Measurements from ENCODE around the gene SMIM7. TPM values are rescaled to one million over a fixed set of nuclear protein-coding genes. Genes with fewer than 3 reads are reported as not detected.

Gene SMIM7
- total RNA-seq, 1 donor from 2014 or later: 41.6 TPM

DNA sequence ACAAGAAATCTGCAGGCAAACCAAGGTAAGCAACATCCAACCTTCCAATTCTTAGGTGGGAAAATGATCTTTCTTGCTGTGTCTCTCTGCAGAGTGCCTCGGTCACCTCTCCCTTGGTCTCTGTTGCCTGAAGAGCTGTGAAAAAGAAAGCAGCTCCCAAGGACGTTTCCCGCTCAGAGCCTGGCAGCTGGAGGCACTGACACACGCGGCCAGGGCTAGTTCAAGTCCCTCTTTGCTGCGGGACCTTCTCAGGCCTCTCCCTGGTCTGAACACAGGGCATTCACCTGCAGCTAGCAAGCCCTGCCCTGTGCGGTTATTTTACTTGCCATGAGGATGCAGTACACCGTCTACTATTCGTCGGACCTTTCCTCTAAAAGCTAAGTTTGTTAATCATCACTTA, 35.7 kb downstream of the SMIM7 start:
- FAIRE-seq (no peak), DNase-seq (ENCODE audit: low spot score in 2 of 2) (no peak)

DNA sequence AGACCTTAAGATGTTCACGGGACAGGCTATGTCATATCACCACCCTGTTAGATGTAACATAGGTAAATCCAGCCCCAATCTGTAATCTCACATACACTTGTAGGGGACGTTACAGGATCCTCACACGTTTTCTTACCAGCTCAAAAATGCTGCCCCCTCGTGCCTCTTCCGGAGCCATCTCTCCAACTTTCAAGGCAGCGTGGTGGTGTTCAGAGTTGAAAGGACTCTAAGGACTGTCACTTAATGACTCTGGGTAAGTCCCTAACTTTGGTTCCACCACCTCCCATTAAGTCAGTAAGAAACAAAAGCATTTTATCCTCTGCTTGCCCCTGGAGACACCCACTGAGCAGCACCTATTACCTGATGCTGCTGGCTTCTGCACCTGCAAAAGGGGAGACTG, 36.4 kb downstream of the SMIM7 start:
- no peak for FAIRE-seq
- DNase-seq (ENCODE audit: low spot score in 2 of 2): no peak

DNA sequence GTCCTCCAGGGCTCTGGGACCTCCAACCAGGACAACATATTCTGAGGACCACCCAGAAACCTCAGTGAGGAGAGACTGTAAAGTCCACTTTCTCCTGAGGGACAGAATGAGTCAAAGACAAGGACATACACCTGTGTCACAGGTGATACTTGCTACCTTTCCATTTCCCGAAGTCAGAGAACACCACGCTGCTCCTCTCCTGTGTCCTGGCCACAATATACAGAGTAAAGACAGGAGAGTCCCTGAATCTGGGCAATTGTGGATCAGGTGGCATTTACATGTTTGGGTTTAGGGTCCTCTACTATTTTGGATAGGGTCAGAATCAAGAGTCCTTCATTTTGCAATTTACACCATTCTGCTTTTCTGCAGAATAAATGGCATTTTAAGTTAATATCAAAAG, 36.9 kb downstream of the SMIM7 start:
- no peak for FAIRE-seq
- no peak for DNase-seq (ENCODE audit: low spot score in 2 of 2)

DNA sequence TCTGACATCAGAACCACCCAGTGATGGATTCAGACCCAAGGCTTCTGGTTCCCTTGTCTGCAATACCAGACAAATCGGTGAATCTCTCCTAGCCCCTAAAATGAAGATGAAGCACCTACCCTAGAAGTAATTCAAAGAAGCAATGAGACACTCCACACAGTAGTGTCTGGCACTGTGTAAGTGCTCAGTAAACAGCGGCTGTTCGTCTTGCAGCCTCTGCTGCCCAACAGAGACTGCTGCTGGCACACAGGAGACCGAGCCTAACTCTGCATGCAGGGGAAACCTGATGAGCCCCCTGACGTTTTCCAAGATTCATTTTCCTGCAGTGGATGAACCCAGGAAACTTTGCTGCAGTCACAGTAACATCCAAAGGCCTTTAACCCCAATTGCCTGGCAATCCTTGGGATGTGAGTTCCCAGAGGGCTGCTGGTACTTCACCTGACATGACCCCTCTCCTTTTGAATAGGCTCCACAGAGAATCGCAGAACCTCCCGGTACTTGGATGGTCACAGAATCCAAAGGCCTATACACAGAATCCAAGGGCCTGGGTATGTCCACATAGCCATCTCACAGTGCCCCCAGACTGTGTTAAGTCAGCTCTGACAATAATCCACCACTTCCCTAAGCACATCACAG, 38.7 kb downstream of the SMIM7 start:
- DNase-seq (ENCODE audit: low spot score in 2 of 2) (no peak), FAIRE-seq (no peak)

DNA sequence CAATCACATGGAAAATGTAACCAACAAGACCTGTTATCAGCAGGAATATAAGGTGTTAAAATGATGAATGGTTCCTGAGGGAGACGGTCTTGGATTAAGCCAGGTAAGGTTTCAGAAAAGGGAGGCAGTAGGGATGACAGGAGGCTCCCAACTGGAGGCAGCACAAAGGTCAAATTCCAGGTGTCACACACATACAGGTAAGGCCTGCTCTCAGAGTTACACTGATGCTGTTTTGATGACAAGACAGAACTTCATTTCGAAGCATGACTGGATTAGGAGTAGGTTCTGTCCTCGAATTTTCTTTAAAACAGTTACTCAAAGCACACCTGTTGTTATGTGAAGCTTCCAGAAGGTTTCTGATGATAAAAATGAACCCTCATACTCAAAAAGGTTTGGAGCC, 39.4 kb downstream of the SMIM7 start:
- DNase-seq (ENCODE audit: low spot score in 2 of 2) (no peak), FAIRE-seq (no peak)

DNA sequence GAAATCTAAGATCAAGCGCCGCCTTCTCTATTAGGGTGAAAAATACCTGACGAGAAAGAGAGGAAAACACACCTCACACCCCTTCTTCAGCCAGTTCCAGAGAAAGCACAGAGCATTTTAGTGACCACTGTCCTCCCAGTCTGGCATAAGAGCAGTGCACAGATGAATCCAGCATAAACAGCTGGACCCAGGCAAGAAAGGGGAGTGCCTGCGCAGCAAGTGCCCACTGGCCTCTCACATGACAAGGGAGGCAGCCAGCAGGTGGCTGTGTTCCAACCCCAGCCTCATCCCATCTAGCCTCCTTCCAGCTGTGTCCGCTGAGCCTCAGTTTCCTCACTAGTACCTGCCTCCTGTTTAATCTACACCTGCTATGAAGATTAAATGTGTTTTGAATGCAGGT, 39.9 kb downstream of the SMIM7 start:
- no peak for DNase-seq (ENCODE audit: low spot score in 2 of 2)

DNA sequence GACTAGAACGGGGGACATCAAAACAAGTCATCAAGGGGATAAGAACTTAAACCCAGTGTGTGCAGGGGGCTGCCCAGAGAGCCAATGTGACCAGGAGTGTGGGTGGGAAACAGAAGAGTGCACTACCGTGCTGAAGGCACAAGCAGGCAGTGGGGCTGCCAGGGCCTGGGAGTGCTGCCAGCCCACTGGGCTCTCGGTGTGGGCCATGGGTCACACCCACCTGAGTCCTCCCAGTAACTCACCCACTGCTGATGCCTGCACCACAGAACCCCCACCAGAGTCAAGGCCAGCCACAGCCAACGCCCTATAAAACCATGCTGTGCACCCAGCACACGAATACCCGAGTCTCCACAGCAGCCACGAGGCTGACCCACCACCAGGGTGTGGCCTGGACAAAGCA, 40.5 kb downstream of the SMIM7 start:
- no peak for FAIRE-seq

More for the DNA sequence above, 39.9 kb downstream of the SMIM7 start:
- FAIRE-seq: no peak

DNA sequence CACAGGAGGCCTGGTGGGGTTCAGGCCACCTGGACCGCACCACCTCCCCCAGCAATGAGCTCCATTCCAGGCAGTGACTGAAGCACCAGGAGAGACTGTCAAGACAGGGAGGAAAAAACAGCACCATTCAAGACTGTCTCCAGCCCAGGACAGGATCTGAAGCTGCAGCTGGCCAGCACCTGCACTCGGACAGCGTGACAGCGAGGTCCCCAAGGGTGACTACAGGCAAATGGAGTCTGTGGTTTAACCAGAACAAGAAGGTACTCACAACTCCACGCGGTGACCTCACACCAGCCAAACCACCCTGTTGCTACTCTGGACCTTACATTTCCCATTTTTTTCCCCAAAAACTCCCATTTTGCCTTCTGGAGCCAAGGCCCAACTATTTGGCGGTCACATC, 41.7 kb downstream of the SMIM7 start:
- FAIRE-seq (no peak), DNase-seq (ENCODE audit: low spot score in 2 of 2) (no peak)

More for the DNA sequence above, 40.5 kb downstream of the SMIM7 start:
- DNase-seq (ENCODE audit: low spot score in 2 of 2): no peak

DNA sequence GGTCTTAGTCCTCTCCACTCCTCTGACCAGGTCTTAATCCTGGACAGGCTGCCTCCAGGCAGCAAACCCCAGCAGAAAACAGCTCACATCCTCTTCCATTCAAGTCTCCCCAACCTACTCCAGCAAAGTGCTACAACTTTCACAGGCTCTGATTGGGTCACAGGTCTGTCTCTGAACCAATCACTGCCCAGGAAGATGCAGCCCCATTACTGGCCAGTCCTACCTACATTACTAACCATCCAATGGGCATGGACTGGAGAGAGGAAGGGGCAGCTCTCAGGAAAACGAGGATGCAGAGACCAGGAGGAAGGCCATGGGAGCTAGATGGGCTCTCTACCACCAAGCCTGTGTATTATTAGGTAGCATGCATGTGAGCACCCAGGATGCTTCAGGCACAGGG, 44.1 kb downstream of the SMIM7 start:
- DNase-seq (ENCODE audit: low spot score in 2 of 2) (no peak), FAIRE-seq (no peak)

DNA sequence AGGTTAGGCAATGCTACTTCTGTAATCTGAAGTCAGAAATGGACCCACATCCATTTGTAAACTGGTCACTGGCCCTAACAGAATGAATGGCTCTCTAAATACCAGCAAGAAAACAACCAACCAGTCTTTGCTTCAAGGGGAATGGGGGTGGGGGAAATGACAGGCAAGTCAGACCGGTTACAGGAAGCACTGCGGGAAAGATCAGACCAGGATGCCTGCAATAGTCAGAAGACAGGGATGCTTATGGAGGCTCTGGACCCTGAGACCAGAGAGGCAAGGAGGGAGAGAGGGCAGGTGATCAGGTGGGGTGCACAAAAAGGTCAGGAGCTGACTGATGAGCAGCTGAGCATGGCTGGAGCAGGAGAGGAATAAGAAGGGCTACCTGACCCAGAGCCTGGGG, 45.0 kb downstream of the SMIM7 start:
- FAIRE-seq: no peak
- DNase-seq (ENCODE audit: low spot score in 2 of 2): no peak

DNA sequence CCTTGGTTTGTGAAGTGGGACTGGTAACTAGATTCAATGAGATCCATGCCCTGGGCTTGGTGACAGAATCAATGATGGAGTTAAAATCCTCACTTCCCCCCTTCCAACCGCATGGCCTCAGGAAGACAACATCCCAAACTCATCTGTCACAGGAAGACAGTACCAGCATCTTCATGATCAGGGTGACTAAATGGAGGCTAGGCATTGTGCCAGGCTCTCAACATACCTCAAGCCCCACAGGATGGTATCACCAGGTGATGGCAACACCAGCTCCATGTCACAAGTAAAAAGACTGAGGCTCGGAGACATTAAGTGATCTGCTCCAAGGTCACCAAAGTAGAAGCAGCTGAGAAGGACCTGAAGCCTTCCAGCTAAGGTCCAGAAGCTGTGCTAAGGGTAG, 46.1 kb downstream of the SMIM7 start:
- FAIRE-seq (no peak), DNase-seq (ENCODE audit: low spot score in 2 of 2) (no peak)

DNA sequence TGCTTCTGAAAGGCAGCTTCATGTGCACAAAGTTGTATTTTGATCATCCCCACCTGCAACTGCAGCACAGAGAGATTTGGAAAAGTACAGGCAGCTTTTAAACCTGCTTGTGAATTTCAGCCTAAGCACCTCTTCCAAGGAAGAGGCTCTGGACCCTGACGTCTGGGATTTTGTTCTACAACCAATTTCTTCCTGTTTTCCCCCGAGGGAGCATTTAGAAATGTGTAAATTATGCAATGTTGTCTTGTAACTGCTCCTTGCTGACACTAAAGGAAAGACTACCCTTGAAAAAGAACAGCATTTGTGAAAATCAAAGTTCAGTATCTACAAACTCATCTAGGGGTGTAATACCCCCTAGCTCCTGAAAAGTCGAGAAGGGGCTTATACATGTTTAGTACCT, 47.3 kb downstream of the SMIM7 start:
- FAIRE-seq (no peak), DNase-seq (ENCODE audit: low spot score in 2 of 2) (no peak)

DNA sequence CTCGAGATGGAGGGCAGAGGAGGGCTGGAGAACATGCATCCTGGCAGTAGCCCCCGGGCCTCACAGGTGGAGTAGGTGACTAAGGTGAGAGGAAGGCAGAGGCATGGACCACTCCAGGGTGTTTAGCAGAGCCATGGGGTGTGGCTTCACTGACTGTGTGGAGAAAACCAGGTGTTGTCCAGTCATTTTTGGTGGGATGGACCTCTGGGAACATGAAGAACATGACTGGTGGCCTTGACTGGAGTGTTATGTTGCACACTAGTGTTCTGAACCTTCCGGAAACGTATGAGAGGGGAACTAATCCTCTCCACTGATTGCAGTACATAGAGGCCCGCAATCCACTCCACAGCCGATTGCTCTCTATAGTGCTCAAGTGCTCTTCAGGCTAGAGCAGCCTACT, 48.8 kb downstream of the SMIM7 start:
- no peak for FAIRE-seq
- DNase-seq (ENCODE audit: low spot score in 2 of 2): no peak

DNA sequence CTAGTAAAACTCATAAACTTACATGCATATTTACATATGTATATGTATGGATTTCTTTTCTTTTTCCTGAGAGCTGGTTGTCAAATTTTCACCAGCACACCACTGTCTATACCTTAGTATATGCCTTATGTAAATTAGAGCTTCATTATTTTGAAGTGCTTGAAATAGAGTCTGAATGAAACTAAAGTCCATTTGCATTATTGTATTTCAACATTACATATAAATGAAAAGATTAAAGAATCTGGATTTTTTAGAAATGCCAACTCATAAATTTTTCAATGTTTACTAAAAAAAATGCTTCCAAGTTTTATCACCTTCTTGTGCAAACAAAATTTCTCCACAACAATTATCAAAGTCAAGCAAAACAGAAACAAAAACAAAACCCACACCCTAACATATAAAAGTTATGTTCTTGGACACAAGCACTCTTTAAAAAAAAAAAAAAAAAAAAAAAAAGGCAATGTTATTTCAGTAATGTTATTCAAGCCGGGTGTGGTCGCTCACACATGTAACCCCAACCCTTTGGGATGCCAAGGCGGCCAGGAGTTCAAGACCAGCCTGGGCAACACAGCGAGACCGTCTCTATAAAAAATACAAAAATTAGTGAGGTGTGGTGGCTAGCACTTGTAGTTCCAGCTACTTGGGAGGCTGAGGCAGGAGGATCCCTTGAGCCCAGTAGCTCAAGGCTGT, 50.3 kb downstream of the SMIM7 start:
- DNase-seq (ENCODE audit: low spot score in 2 of 2) (no peak), FAIRE-seq (no peak)

DNA sequence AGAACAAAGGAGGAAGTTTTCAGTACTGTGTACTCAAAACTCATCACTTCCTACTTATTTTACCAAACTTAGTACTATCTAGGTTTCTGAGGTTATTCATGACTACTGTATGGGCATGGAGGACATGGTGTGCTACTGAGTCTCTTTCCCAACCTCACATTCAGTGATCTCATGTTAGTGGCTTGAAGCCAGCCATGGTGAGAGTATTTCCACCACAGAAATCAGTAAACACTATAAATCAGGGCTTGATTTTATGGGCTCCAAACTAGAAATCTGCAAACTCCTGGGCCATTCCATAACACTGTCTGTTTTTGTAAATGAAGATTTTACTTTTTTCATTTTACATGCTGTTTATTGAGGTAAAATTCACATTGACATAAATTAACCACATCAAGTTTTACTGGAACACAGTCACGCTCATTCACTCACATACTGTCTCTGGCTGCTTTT, 51.6 kb downstream of the SMIM7 start:
- DNase-seq (ENCODE audit: low spot score in 2 of 2) (no peak), FAIRE-seq (no peak)

DNA sequence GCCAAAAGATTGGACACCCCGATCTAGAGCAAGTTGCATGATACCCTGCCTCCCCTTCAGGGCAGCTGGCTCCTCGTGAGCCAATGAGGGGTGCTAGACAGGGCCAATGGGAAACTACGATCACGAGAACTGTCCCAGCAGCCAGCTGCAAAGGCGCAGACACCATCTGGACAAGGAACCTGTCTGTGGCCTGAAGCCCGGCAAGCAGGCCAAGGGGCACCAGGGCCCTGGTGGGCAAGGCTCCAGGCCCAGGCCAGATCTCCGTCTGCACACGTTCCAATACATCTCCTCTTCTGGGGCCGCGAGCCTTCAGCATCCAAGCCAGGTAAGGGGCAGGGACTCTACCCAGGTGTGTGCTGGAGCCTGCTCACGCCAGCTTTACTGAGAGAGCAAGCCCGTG, 52.1 kb downstream of the SMIM7 start:
- no peak for DNase-seq (ENCODE audit: low spot score in 2 of 2)
- no peak for FAIRE-seq

DNA sequence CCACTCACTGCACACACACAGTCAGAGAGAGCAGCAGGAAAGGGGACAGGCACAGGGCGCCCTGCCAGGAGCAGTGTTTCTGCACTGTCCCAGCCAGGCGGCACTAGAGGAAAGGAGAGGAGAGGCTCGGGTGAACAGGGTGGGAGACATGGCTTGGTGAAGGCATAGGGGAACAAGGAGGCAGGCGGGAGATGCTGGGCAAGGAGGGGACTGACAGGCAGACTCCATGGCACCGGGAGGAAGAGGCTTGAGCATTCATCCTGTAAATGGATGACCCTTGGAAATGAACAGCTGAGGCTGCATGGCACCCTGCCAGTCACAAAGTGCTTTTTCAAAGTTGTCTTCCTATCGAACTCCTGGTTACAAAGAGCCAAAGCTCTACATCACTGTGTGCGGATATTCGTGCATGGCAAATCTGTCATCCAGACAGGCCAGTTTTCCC, 54.4 kb downstream of the SMIM7 start:
- no peak for DNase-seq (ENCODE audit: low spot score in 2 of 2)

DNA sequence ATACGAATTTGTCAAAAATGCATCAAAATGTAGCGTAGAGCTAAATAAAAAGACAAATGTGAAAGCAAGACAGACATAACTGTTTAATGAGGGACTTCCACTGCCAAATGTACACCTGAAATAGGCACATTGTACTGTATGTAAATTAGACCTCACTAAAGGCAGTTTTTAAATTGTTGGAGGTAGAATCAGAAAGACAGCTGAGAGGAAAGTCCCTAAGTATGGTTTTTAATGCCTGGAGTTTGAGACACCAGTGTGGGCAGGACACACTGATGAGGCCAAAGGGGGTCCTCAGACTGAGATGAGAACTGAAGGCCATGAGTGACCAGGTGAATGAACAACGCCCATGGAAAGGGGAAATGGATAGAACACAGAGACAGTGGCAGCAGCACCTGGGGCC, 54.8 kb downstream of the SMIM7 start:
- FAIRE-seq: no peak
- no peak for DNase-seq (ENCODE audit: low spot score in 2 of 2)

More for the DNA sequence above, 54.4 kb downstream of the SMIM7 start:
- FAIRE-seq: no peak

DNA sequence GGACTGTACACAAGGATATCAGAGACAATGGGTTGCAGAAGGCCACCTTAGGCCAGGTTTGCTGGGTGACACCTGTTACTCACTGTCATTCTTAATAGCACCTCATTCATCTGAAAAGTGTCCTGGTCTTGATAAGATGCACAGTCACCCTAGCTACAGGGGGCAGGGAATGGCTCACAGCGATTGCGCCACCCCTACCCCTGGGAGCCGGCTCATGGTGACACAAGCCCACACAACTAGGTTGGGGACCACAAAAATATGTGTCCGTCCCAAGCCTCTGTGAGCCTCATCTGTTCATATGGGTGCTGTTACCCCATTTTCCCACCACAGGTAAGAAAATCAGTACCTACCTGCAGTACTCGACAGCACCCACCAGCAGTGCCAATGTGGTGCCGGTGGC, 55.3 kb downstream of the SMIM7 start:
- DNase-seq (ENCODE audit: low spot score in 2 of 2) (no peak), FAIRE-seq (no peak)

DNA sequence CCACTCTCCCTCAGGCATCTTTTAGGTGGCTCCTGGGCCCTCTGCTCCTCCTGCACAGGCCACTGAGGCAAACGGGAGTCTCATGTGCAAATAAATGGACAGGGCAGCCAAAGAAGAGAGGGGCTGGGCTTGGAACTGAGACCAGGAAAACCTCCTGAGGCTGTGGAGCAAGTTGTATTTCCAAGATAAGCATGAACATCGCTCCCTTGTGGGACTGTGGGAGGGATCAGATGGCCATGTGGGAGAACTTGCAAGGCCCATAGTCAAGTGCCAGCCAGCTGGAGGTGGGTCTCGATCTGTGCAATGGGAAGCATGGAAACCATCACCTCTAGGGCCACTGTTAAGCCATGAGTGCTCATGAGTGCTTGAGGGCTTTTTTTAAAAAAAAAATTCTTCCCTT, 56.9 kb downstream of the SMIM7 start:
- DNase-seq (ENCODE audit: low spot score in 2 of 2) (no peak), FAIRE-seq (no peak)

DNA sequence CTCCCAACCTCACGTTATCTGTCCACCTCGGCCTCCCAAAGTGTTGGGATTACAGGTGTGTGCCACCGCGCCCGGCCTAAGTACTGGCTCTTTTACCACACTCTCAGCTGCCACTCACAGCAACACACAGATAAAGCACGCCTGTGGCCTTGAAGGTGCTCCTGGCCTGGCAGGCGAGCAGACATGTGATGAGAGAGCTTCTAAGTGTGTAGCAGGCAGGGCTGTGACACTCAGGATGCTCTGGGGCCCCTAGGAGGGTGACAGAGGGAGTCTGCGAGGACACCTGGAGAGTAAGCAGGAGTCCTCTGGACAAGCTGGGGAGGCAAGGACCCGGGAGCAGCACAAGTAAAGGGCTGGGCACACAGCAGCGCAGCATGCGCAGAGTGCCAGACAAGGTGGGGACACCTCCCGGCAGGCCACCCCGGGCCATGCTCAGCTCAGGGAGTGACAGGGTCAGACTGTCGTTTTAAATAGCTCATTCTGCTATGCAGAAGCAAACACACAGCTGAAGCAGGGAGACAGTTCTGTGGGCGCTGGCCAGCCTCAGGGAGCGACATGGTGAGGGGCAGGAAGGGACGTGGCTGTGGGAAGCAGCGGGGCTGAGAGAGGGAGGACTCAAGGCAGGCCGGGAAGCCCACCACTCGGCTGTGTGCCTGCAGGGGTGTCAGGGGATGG, 58.4 kb downstream of the SMIM7 start:
- FAIRE-seq (no peak), DNase-seq (ENCODE audit: low spot score in 2 of 2) (no peak)

DNA sequence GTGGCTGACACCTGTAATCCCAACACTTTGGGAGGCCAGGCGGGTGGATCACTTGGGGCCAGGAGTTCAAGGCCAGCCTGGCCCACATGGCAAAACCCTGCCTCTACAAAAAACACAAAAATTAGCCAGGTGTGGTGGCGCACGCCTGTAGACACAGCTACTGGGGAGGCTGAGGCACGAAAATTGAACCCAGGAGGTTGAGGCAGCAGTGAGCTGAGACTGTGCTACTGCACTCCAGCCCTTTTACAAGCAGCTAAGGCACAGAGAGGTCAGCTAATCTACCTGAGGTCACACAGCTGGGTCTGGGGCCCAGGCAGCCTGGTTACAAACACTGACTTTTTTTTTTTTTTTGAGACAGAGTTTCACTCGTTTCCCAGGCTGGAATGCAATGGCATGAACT, 59.1 kb downstream of the SMIM7 start:
- FAIRE-seq (no peak), DNase-seq (ENCODE audit: low spot score in 2 of 2) (no peak)
